K562 (cell line): ENCODE measurements around the gene RBM15. TPM values are rescaled to one million over a fixed set of nuclear protein-coding genes. Genes with fewer than 3 reads are reported as not detected.

Experiments
- ATAC-seq: fragments of 200-7000 bp; cut with Tn5 transposase; 3 replicates; pipeline ENCODE4 v1.9.1; 2020; ENCODE audit warnings: moderate library complexity
- BruUV-seq: library from RNA; stranded (reverse); fragments of 400-500 nt; replicated peaks from 2 replicates; lab custom pipeline; 2021; lab: Mats Ljungman, UMichigan
- CTCF ChIA-PET: fragments of 300-600 bp; formaldehyde crosslinking; extraction: SDS; loops from one replicate; lab custom pipeline; 2021; ENCODE audit warnings: low intra/inter-chr PET ratio; lab: Yijun Ruan, JAX
- POLR2A ChIA-PET: fragments of 300-600, 350-650 bp; sonication (Branson Sonifier 250); formaldehyde crosslinking; extraction: SDS; loops from one replicate; lab custom pipeline; 2021; ENCODE audit warnings: antibody characterized with exemption, inconsistent platforms; lab: Yijun Ruan, JAX
- DNase-seq, 4 experiments: peaks; one replicate each; pipeline versions ENCODE4 v3.0.0 to v3.0.0-alpha.2; 2011 to 2018; ENCODE audit warnings: low spot score in 3 of 4, mixed read lengths in 3 of 4; ENCODE audit errors: extremely low read depth in 1 of 4
- FAIRE-seq: peaks from 2 replicates; lab custom pipeline; 2011; peaks lifted over from hg19 to GRCh38; lab: Jason Lieb, UNC
- H2AFZ ChIP-seq: 2 replicates; pipeline ENCODE4 v1.6.0; 2011; ENCODE audit warnings: low read depth, low read length, control low read depth, inconsistent platforms
- H3K27ac ChIP-seq: fragments of 200-600 bp; 3 replicates; pipeline ENCODE4 v1.8.0; 2011; ENCODE audit warnings: low read depth, mild to moderate bottlenecking, control low read depth, inconsistent platforms, low read length, moderate library complexity, mixed read lengths; ENCODE audit errors: extremely low read depth
- H3K27me3 ChIP-seq, 2 experiments: fragments of 300-600 bp in 1 of 2; 2 replicates in 1 of 2; 3 replicates in 1 of 2; pipeline versions ENCODE4 v1.6.0 to v1.8.0; 2011; ENCODE audit warnings: inconsistent platforms in 2 of 2, low read length in 2 of 2, mild to moderate bottlenecking in 1 of 2, mixed read lengths in 1 of 2, moderate library complexity in 1 of 2; ENCODE audit not compliant: control insufficient read depth in 2 of 2, insufficient read depth in 2 of 2
- H3K36me3 ChIP-seq: fragments of 300-600 bp; 3 replicates; pipeline ENCODE4 v1.8.0; 2011; ENCODE audit warnings: mild to moderate bottlenecking, low read length, inconsistent platforms; ENCODE audit not compliant: control insufficient read depth, insufficient read depth
- H3K4me1 ChIP-seq, 2 experiments: fragments of 200-600 bp in 1 of 2; replicated peaks in 1 of 2; 2 replicates in 1 of 2; 3 replicates in 1 of 2; pipeline versions ENCODE4 v1.5.1 to v1.8.0; 2011; ENCODE audit warnings: inconsistent platforms in 2 of 2, low read length in 2 of 2, mild to moderate bottlenecking in 1 of 2, mixed read lengths in 1 of 2, moderate library complexity in 1 of 2; ENCODE audit not compliant: control insufficient read depth in 2 of 2, insufficient read depth in 2 of 2
- H3K4me2 ChIP-seq: 2 replicates; pipeline ENCODE4 v1.6.1; 2011; ENCODE audit warnings: low read length, control low read depth, inconsistent platforms, mixed read lengths; ENCODE audit not compliant: insufficient read depth
- H3K4me3 ChIP-seq: fragments of 200-600 bp; sonication (generic), shearing (Covaris generic); 2 replicates; pipeline ENCODE4 v1.5.1; 2016; ENCODE audit warnings: control low read depth, inconsistent platforms
- H3K79me2 ChIP-seq: fragments of 200-600 bp; 3 replicates; pipeline ENCODE4 v1.8.0; 2011; ENCODE audit warnings: low read length, inconsistent platforms; ENCODE audit not compliant: control insufficient read depth, insufficient read depth
- H3K9ac ChIP-seq, 2 experiments: 2 replicates each; pipeline versions ENCODE4 v1.6.0 to v1.6.1; 2011; ENCODE audit warnings: low read depth in 2 of 2, low read length in 2 of 2, control low read depth in 1 of 2, inconsistent platforms in 1 of 2, mild to moderate bottlenecking in 1 of 2, mixed read lengths in 1 of 2; ENCODE audit not compliant: insufficient read depth in 1 of 2
- H3K9me1 ChIP-seq: one replicate; pipeline ENCODE4 v1.6.0; 2011; ENCODE audit warnings: inconsistent platforms, mild to moderate bottlenecking, low read length, moderate library complexity; ENCODE audit not compliant: control insufficient read depth, insufficient read depth
- H3K9me3 ChIP-seq: replicated peaks from 2 replicates; pipeline ENCODE4 v1.5.1; 2011; ENCODE audit warnings: low read depth, low read length, inconsistent platforms; ENCODE audit not compliant: control insufficient read depth, insufficient read depth
- H4K20me1 ChIP-seq: replicated peaks from 2 replicates; pipeline ENCODE4 v1.6.1; 2011; ENCODE audit warnings: low read length, inconsistent platforms, mixed read lengths; ENCODE audit not compliant: control insufficient read depth, insufficient read depth
- GTF2A2 ChIP-seq: IDR thresholded peaks from 2 replicates; pipeline ENCODE4 v1.6.1; 2016; ENCODE audit warnings: mild to moderate bottlenecking, missing genetic modification characterization, missing compliant biosample characterization
- HNRNPLL ChIP-seq: fragments of 200-400 bp; formaldehyde crosslinking; IDR thresholded peaks from 2 replicates; pipeline ENCODE4 v1.6.1; 2017; ENCODE audit warnings: low read length, low read depth, mild to moderate bottlenecking; ENCODE audit not compliant: poor library complexity, severe bottlenecking
- KAT8 ChIP-seq: fragments of 450-650 bp; IDR thresholded peaks from 2 replicates; pipeline ENCODE4 v1.6.1; 2016; ENCODE audit warnings: low read depth, mild to moderate bottlenecking
- SIN3A ChIP-seq, 2 experiments: fragments of 150-350 bp in 1 of 2; IDR thresholded peaks; 2 replicates each; pipeline ENCODE4 v1.6.1; 2011 to 2016; ENCODE audit warnings: borderline replicate concordance in 2 of 2, low read depth in 2 of 2, low read length in 2 of 2, mild to moderate bottlenecking in 2 of 2, moderate library complexity in 2 of 2; ENCODE audit not compliant: control insufficient read depth in 1 of 2
- WGBS: fragments of 100-300 bp; shearing (Covaris generic); methylation state at CpG from one replicate; pipeline ENCODE4 v1.1.6; 2016; ENCODE audit warnings: low coverage, mixed read lengths; ENCODE audit not compliant: insufficient coverage; ENCODE audit errors: missing lambda C conversion rate; 5-methylcytosine and 5-hydroxymethylcytosine counted together
- in situ Hi-C: fragments of 300-500 bp; cut with MboI; formaldehyde crosslinking; loops from 4 replicates; pipeline ENCODE4 v1.15.0; 2018; ENCODE audit warnings: inconsistent platforms, mixed read lengths
- intact Hi-C: fragments of 100-400 bp; cut with micrococcal nuclease; formaldehyde crosslinking; loops from 2 replicates; pipeline ENCODE4 v1.14.2; 2022
- polyA plus RNA-seq, 8 experiments: library from polyadenylated mRNA; depleted of rRNA in 4 of 8; stranded (reverse) in 5 of 8; unstranded in 3 of 8; fragments of >200 nt; fragmentation: Nextera tagmentation in 2 of 8; fragmentation: Illumina TruSeq in 1 of 8; extraction: Ambion mirVana in 2 of 8; extraction: Trizol in 1 of 8; gene quantifications; 2 replicates each; pipeline versions ENCODE4 v1.2.1 to v1.2.3, GENCODE V29; 2011 to 2014; ENCODE audit warnings: inconsistent platforms in 1 of 8, missing spikeins in 1 of 8
- total RNA-seq, 7 experiments: library from RNA; depleted of rRNA in 6 of 7; stranded (reverse); fragments of >200 nt in 6 of 7; fragmentation: Illumina TruSeq in 2 of 7; extraction: Trizol in 2 of 7; gene quantifications; 2 replicates each; pipeline versions ENCODE4 v1.2.1 to v1.2.3, GENCODE V29; 2011 to 2021; ENCODE audit warnings: low replicate concordance in 1 of 7
- TF ChIP-seq, protein P1 (sequence below): fragments of 450-650 bp; IDR thresholded peaks from 2 replicates; pipeline ENCODE4 v1.6.1; 2017; ENCODE audit warnings: mild to moderate bottlenecking, moderate library complexity

Gene RBM15
- total and polyA plus RNA-seq, 9 of the 15 experiments (the other 6 are each of a cell fraction or from before 2014, with no cell fraction given) = 2.4 to 63.4 (median 28.2) TPM

DNA sequence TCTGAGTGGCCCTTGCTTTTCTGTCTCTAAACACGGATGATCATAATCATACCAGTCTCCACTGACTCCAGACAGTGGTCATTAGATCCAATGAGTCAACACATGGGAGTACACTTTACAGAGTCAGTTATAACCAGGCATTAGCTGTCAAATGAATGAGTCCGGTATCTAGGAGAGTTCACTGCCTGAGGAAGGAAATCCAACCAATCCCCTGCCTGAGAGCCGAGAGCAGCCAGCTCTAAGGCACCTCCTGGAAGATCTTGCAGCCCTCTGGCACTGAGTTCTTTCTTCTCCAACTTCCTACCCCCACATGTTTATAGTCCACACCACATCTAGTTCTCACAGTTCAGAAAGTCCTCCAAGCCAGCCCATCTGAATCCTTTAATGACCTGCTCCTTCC lies 29.4 kb upstream of the RBM15 start:
- CTCF ChIA-PET = interaction anchor here (0.8 kb wide), 1 partner anchor 102 kb away, joined by 5 read pairs; no protein-coding TSS in a partner anchor
- H2AFZ ChIP-seq = no peak overlapping the region
- TF ChIP-seq GTF2A2 (no peak), SIN3A (IDR thresholded peaks at IDR 0.05; ENCODE audit: borderline replicate concordance in 2 of 2, control insufficient read depth in 1 of 2, low read depth in 2 of 2, low read length in 2 of 2) (no peak), HNRNPLL (no peak), KAT8 (no peak)
- TF ChIP-seq, protein P1, sequence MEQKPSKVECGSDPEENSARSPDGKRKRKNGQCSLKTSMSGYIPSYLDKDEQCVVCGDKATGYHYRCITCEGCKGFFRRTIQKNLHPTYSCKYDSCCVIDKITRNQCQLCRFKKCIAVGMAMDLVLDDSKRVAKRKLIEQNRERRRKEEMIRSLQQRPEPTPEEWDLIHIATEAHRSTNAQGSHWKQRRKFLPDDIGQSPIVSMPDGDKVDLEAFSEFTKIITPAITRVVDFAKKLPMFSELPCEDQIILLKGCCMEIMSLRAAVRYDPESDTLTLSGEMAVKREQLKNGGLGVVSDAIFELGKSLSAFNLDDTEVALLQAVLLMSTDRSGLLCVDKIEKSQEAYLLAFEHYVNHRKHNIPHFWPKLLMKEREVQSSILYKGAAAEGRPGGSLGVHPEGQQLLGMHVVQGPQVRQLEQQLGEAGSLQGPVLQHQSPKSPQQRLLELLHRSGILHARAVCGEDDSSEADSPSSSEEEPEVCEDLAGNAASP = no peak
- TF ChIP-seq, all 486 proteins: peak for 0
- Histone ChIP-seq H3K4me3 (no peak overlapping the region), H3K79me2 (no peaks in the 10 kb centered on the region), H3K9me3 (no peaks in the 10 kb centered on the region), H3K36me3 (no peaks in the 10 kb centered on the region), H3K9ac (no peak overlapping the region), H3K4me2 (no peak overlapping the region), H3K4me1 (no peaks in the 10 kb centered on the region), H3K27ac (no peak overlapping the region), H4K20me1 (peaks cover 17% of the 10 kb centered on the region; the same call in 1 of the 2 replicates), H3K27me3 (peaks cover 5 to 30% of the 10 kb centered on the region in 2 experiments; a peak in 4 of 5 replicates), H3K9me1 (no peaks in the 10 kb centered on the region)
- WGBS = 4% methylated on average over 3 of the region's 3 CpGs
- ATAC-seq (no peak), DNase-seq (no peak), FAIRE-seq (no peak)
- in situ Hi-C loops = loop anchor here (5.0 kb wide), 1 partner anchor 107 kb away; no protein-coding TSS in a partner anchor
- intact Hi-C loops = no loop called here
- POLR2A ChIA-PET = interaction anchor here (0.6 to 1.5 kb wide), 5 partner anchors 8 to 84 kb away, joined by 3 to 4 read pairs (median 3); no protein-coding TSS in a partner anchor
- BruUV-seq = no TSS peak
